ENCODE measurements around the gene INAFM1. TPM values are rescaled to one million over a fixed set of nuclear protein-coding genes. Genes with fewer than 3 reads are reported as not detected.

INAFM1 gene
- total and polyA plus RNA-seq, 9 of the 15 experiments (the other 6 are each of a cell fraction or from before 2014, with no cell fraction given) = 0.71 to 30.9 (median 3.1) TPM

GRCh38 chr19:47315125-47315821 lies 40.6 kb downstream of the INAFM1 start (continued):
- TF ChIP-seq ZNF263 (CRISPR knock-in tag; IDR thresholded peaks at IDR 0.05; ENCODE audit: borderline replicate concordance) (no peak), THRB (CRISPR knock-in tag; conservative IDR thresholded peaks at IDR 0.05) (no peak), TFAM (CRISPR knock-in tag; conservative IDR thresholded peaks at IDR 0.05) (no peak), ZNF318 (IDR thresholded peaks at IDR 0.05; ENCODE audit: borderline replicate concordance in 1 of 2, low read depth in 1 of 2) (peak in 1 of 2 experiments; percentile 97; a peak in 2 of 4 replicates), ZNF41 (CRISPR knock-in tag; conservative IDR thresholded peaks at IDR 0.05) (no peak), ZNF143 (CRISPR knock-in tag; IDR thresholded peaks at IDR 0.05) (no peak), ZNF655 (CRISPR knock-in tag; IDR thresholded peaks at IDR 0.05) (no peak), TEAD4 (IDR thresholded peaks at IDR 0.05; ENCODE audit: low read length) (no peak), TEAD4 (CRISPR knock-in tag; IDR thresholded peaks at IDR 0.05; ENCODE audit: borderline replicate concordance) (no peak), TEAD1 (CRISPR knock-in tag; IDR thresholded peaks at IDR 0.05) (peak; percentile 26 to 65; a peak in 2 of 4 replicates), ZC3H11A (IDR thresholded peaks at IDR 0.05; ENCODE audit: low read depth, low read length) (no peak), PATZ1 (CRISPR knock-in tag; IDR thresholded peaks at IDR 0.05; ENCODE audit: borderline replicate concordance) (no peak), SNRNP70 (optimal IDR thresholded peaks at IDR 0.05; ENCODE audit: low read depth, low read length) (no peak), GATAD2B (IDR thresholded peaks at IDR 0.05; ENCODE audit: borderline replicate concordance) (no peak)

Measured in K562 (cell line).